GM12878 (cell line): ENCODE data around the gene DBNDD2. TPM values are rescaled to one million over a fixed set of nuclear protein-coding genes. Genes with fewer than 3 reads are reported as not detected.
A peak's percentile ranks its signal among the peaks of the same experiment; 100 is the strongest.

Experiments
- ATAC-seq: fragments of 200-7000 bp; cut with Tn5 transposase; 3 replicates; pipeline ENCODE4 v1.9.1; 2020; ENCODE audit warnings: mild to moderate bottlenecking, moderate library complexity
- BruUV-seq: library from RNA; stranded (reverse); fragments of 400-500 nt; replicated peaks from 2 replicates; lab custom pipeline; 2021; lab: Mats Ljungman, UMichigan
- CTCF ChIA-PET: fragments of 300-600 bp; sonication (Branson Sonifier 250); formaldehyde crosslinking; extraction: SDS; loops from one replicate; lab custom pipeline; 2021; ENCODE audit warnings: inconsistent platforms; lab: Yijun Ruan, JAX
- POLR2A ChIA-PET: fragments of 350-600 bp; formaldehyde crosslinking; extraction: SDS; loops from one replicate; lab custom pipeline; 2021; ENCODE audit warnings: inconsistent platforms; lab: Charles Lee
- RAD21 ChIA-PET: fragments of 300-600 bp; sonication (Branson Sonifier 250); formaldehyde crosslinking; loops from one replicate; lab custom pipeline; 2023; ENCODE audit warnings: antibody characterized with exemption; ENCODE audit not compliant: unreplicated experiment; lab: Charles Lee
- SMC1A ChIA-PET: fragments of 300-600 bp; sonication (Branson Sonifier 250); formaldehyde crosslinking; loops from one replicate; lab custom pipeline; 2023; ENCODE audit not compliant: unreplicated experiment, uncharacterized antibody; lab: Charles Lee
- DNase-seq: peaks from one replicate; pipeline ENCODE4 v3.0.0-alpha.2; 2011; ENCODE audit warnings: low read depth, low spot score
- FAIRE-seq: peaks from 3 replicates; lab custom pipeline; 2011; peaks lifted over from hg19 to GRCh38; lab: Jason Lieb, UNC
- H2AFZ ChIP-seq: 2 replicates; pipeline ENCODE4 v1.6.0; 2011; ENCODE audit warnings: low read depth, low read length, control low read depth; ENCODE audit not compliant: control insufficient read depth
- H3K27ac ChIP-seq: 2 replicates; pipeline ENCODE4 v1.5.1; 2011; ENCODE audit warnings: control low read depth; ENCODE audit not compliant: control insufficient read depth, insufficient read depth
- H3K27me3 ChIP-seq, 2 experiments: replicated peaks in 1 of 2; 2 replicates each; pipeline versions ENCODE4 v1.6.0 to v1.6.1; 2011; ENCODE audit warnings: low read length in 1 of 2; ENCODE audit not compliant: control insufficient read depth in 2 of 2, insufficient read depth in 2 of 2
- H3K36me3 ChIP-seq, 2 experiments: 2 replicates each; pipeline ENCODE4 v1.5.1; 2011; ENCODE audit warnings: low read length in 1 of 2; ENCODE audit not compliant: control insufficient read depth in 2 of 2, insufficient read depth in 2 of 2
- H3K4me1 ChIP-seq: 2 replicates; pipeline ENCODE4 v1.6.1; 2011; ENCODE audit warnings: mild to moderate bottlenecking, low read length, moderate library complexity, mixed read lengths; ENCODE audit not compliant: control insufficient read depth, insufficient read depth
- H3K4me2 ChIP-seq: 2 replicates; pipeline ENCODE4 v1.6.0; 2011; ENCODE audit warnings: control low read depth; ENCODE audit not compliant: control insufficient read depth, insufficient read depth
- H3K4me3 ChIP-seq: fragments of 200-600 bp; sonication (generic); 2 replicates; pipeline ENCODE4 v1.5.1; 2016
- H3K79me2 ChIP-seq: 2 replicates; pipeline ENCODE4 v1.6.0; 2011; ENCODE audit warnings: low read length; ENCODE audit not compliant: control insufficient read depth, insufficient read depth
- H3K9ac ChIP-seq: 2 replicates; pipeline ENCODE4 v1.8.0; 2011; ENCODE audit warnings: low read length, control low read depth, mixed read lengths; ENCODE audit not compliant: control insufficient read depth, insufficient read depth
- H3K9me3 ChIP-seq: replicated peaks from 3 replicates; pipeline ENCODE4 v1.5.1; 2011; ENCODE audit warnings: mild to moderate bottlenecking, low read length; ENCODE audit not compliant: control insufficient read depth, insufficient read depth
- H4K20me1 ChIP-seq: 2 replicates; pipeline ENCODE4 v1.6.0; 2011; ENCODE audit not compliant: control insufficient read depth, insufficient read depth
- CBX3 ChIP-seq: fragments of 200-600 bp; sonication (generic); IDR thresholded peaks from 2 replicates; pipeline ENCODE4 v1.6.1; 2016; ENCODE audit warnings: low read depth, borderline replicate concordance
- E2F8 ChIP-seq: fragments of 450-650 bp; IDR thresholded peaks from 2 replicates; pipeline ENCODE4 v1.6.1; 2018; ENCODE audit warnings: mild to moderate bottlenecking, low read depth, moderate library complexity; ENCODE audit not compliant: partially characterized antibody
- EGR1 ChIP-seq, 2 experiments: IDR thresholded peaks; 1 replicate in 1 of 2; 2 replicates in 1 of 2; pipeline ENCODE4 v1.6.1; 2011 to 2012; ENCODE audit warnings: low read depth in 2 of 2, low read length in 2 of 2, borderline replicate concordance in 1 of 2, mild to moderate bottlenecking in 1 of 2, moderate library complexity in 1 of 2
- ELK1 ChIP-seq: IDR thresholded peaks from 2 replicates; pipeline ENCODE4 v1.6.1; 2012; ENCODE audit warnings: low read depth, low read length, improper control_type of control experiment
- GATAD2B ChIP-seq: fragments of 450-650 bp; conservative IDR thresholded peaks from 2 replicates; pipeline ENCODE4 v1.6.1; 2017; ENCODE audit warnings: low read depth, mild to moderate bottlenecking, moderate library complexity
- IKZF2 ChIP-seq, 2 experiments: fragments of 450-650 bp; IDR thresholded peaks; 2 replicates each; pipeline ENCODE4 v1.6.1; 2017; ENCODE audit warnings: mild to moderate bottlenecking in 2 of 2, moderate library complexity in 2 of 2
- IRF5 ChIP-seq: fragments of 450-650 bp; IDR thresholded peaks from 2 replicates; pipeline ENCODE4 v1.6.1; 2017; ENCODE audit warnings: borderline replicate concordance
- NR2C1 ChIP-seq: fragments of 450-650 bp; IDR thresholded peaks from 2 replicates; pipeline ENCODE4 v1.6.1; 2017; ENCODE audit warnings: antibody characterized with exemption, mild to moderate bottlenecking, moderate library complexity
- WGBS: methylation state at CpG from one replicate; pipeline ENCODE4 v1.1.6; 2016; ENCODE audit warnings: low lambda C conversion rate; ENCODE audit not compliant: insufficient replicate concordance, insufficient coverage; ENCODE audit errors: missing lambda C conversion rate; 5-methylcytosine and 5-hydroxymethylcytosine counted together
- in situ Hi-C: fragments of 300-500 bp; cut with MboI; formaldehyde crosslinking; loops from 9 replicates; pipeline ENCODE4 v1.14.3; 2018; ENCODE audit warnings: mixed read lengths
- intact Hi-C: fragments of 100-400 bp; cut with micrococcal nuclease; formaldehyde crosslinking; loops from one replicate; pipeline ENCODE4 v1.14.2; 2022; ENCODE audit not compliant: unreplicated experiment
- polyA plus RNA-seq, 11 experiments: library from polyadenylated mRNA; depleted of rRNA in 4 of 11; unstranded in 6 of 11; stranded (reverse) in 5 of 11; fragments of >200 nt; fragmentation: Nextera tagmentation in 4 of 11; fragmentation: Illumina TruSeq in 1 of 11; extraction: Ambion mirVana in 4 of 11; extraction: Trizol in 1 of 11; gene quantifications; 1 replicate in 1 of 11; 2 replicates in 10 of 11; pipeline versions ENCODE4 v1.2.1 to v1.2.3, GENCODE V29; 2011 to 2016; ENCODE audit warnings: inconsistent platforms in 2 of 11, missing spikeins in 2 of 11, low read depth in 1 of 11
- total RNA-seq, 4 experiments: library from RNA; depleted of rRNA in 3 of 4; stranded (reverse); fragments of >200 nt in 3 of 4; fragmentation: Illumina TruSeq in 1 of 4; extraction: Trizol in 1 of 4; gene quantifications; 2 replicates each; pipeline versions ENCODE4 v1.2.1 to v1.2.3, GENCODE V29; 2013 to 2021

The DBNDD2 gene
- total and polyA plus RNA-seq, 10 of the 15 experiments (the other 5 are each of a cell fraction or from before 2014, with no cell fraction given): 0.17 to 5.7 (median 0.49) TPM; not detected in 1

- peak; percentile 67 for TF ChIP-seq E2F8
Observed at GRCh38 chr20:45368221-45368980, 39.7 kb upstream of the DBNDD2 start (continued).

- ATAC-seq (no peak), FAIRE-seq (no peak), DNase-seq (no peak)
- ChIA-PET POLR2A (interaction anchor here (0.9 kb wide), 1 partner anchor 49 kb away, joined by 3 read pairs; no protein-coding TSS in a partner anchor), RAD21 (interaction anchor here (0.8 to 17.6 kb wide), 4 partner anchors 45 to 67 kb away, joined by 3 to 394 read pairs (median 27); no protein-coding TSS in a partner anchor), CTCF (interaction anchor here (0.6 to 19.4 kb wide), 10 partner anchors 8 to 401 kb away, joined by 3 to 685 read pairs (median 7); partner anchors contain the start of genes PIGT and SYS1), SMC1A (interaction anchor here (0.7 to 19.8 kb wide), 9 partner anchors 8 to 443 kb away, joined by 3 to 440 read pairs (median 7); partner anchors contain the start of genes PIGT and SYS1)
- peaks cover 5 to 6% of the 10 kb centered on the region in 2 experiments; a peak in 3 of 4 replicates for H3K36me3 ChIP-seq
- TF ChIP-seq NR2C1 (no peak), ELK1 (no peak), IKZF2 (IDR thresholded peaks at IDR 0.05) (no peak), GATAD2B (no peak), EGR1 (IDR thresholded peaks at IDR 0.05; ENCODE audit: borderline replicate concordance in 1 of 2, low read depth in 2 of 2, low read length in 2 of 2) (no peak), IRF5 (no peak), CBX3 (no peak)
- no peak overlapping the region for H3K9ac ChIP-seq
- H3K4me3 ChIP-seq: no peak overlapping the region
- in situ Hi-C loops: loop anchor here (5.0 kb wide), 1 partner anchor 67 kb away; no protein-coding TSS in a partner anchor
- H2AFZ ChIP-seq: no peak overlapping the region
- H3K79me2 ChIP-seq: no peaks in the 10 kb centered on the region
- intact Hi-C loops: no loop called here
- 98% methylated on average over 3 of the region's 3 CpGs for WGBS
- no peak overlapping the region for H3K27ac ChIP-seq
- H3K27me3 ChIP-seq: no peaks in the 10 kb centered on the region
- no peak overlapping the region for H3K4me2 ChIP-seq
- H4K20me1 ChIP-seq: no peaks in the 10 kb centered on the region; the same call in 1 of the 2 replicates
- peaks cover 35% of the 10 kb centered on the region for H3K4me1 ChIP-seq
- no peaks in the 10 kb centered on the region; the same call in 2 of the 3 replicates for H3K9me3 ChIP-seq
- no TSS peak for BruUV-seq
Observed at GRCh38 chr20:45370571-45371160, 37.4 kb upstream of the DBNDD2 start.
